PC-3 (cell line): ENCODE measurements around the gene SYCN. TPM values are rescaled to one million over a fixed set of nuclear protein-coding genes. Genes with fewer than 3 reads are reported as not detected.

Experiments
- ATAC-seq: fragments of 200-7000 bp; cut with Tn5 transposase; 2 replicates; pipeline ENCODE4 v1.9.1; 2020; ENCODE audit warnings: mild to moderate bottlenecking, moderate library complexity
- BruUV-seq: library from RNA; stranded (reverse); fragments of 400-500 nt; replicated peaks from 2 replicates; lab custom pipeline; 2021; lab: Mats Ljungman, UMichigan
- CTCF ChIA-PET: fragments of 300-600 bp; sonication (Branson Sonifier 250); formaldehyde crosslinking; loops from one replicate; lab custom pipeline; 2022; ENCODE audit warnings: antibody characterized with exemption; lab: Charles Lee
- POLR2A ChIA-PET: fragments of 300-600 bp; sonication (Branson Sonifier 250); formaldehyde crosslinking; loops from one replicate; lab custom pipeline; 2022; ENCODE audit warnings: antibody characterized with exemption; ENCODE audit not compliant: unreplicated experiment; lab: Charles Lee
- DNase-seq: peaks from one replicate; pipeline ENCODE4 v3.0.0-alpha.2; 2015
- H2AFZ ChIP-seq: fragments of 300-600 bp; sonication (generic); 2 replicates; pipeline ENCODE4 v1.6.0; 2016; ENCODE audit warnings: antibody characterized with exemption, low read length
- H3F3A ChIP-seq: fragments of 300-600 bp; sonication (generic); one replicate; pipeline ENCODE4 v1.6.0; 2017; ENCODE audit warnings: antibody characterized with exemption, low read length, control low read depth, mild to moderate bottlenecking; ENCODE audit not compliant: unreplicated experiment
- H3K27ac ChIP-seq: fragments of 300-600 bp; sonication (generic); 2 replicates; pipeline ENCODE4 v1.5.1; 2016; ENCODE audit warnings: mild to moderate bottlenecking, low read length
- H3K27me3 ChIP-seq: fragments of 300-600 bp; sonication (generic); 2 replicates; pipeline ENCODE4 v1.6.1; 2016; ENCODE audit warnings: low read length, mixed read lengths
- H3K36me3 ChIP-seq: fragments of 300-600 bp; sonication (generic); 2 replicates; pipeline ENCODE4 v1.6.1; 2016; ENCODE audit warnings: low read depth, mixed run types, low read length, mixed read lengths
- H3K4me1 ChIP-seq: fragments of 300-600 bp; sonication (generic); 2 replicates; pipeline ENCODE4 v1.5.1; 2016; ENCODE audit warnings: low read length; ENCODE audit not compliant: insufficient read depth
- H3K4me2 ChIP-seq: fragments of 300-600 bp; sonication (generic); 2 replicates; pipeline ENCODE4 v1.6.0; 2016; ENCODE audit warnings: low read length
- H3K4me3 ChIP-seq: fragments of 300-600 bp; sonication (generic); 2 replicates; pipeline ENCODE4 v1.5.1; 2016; ENCODE audit warnings: mild to moderate bottlenecking, low read length, mixed read lengths
- H3K79me2 ChIP-seq: fragments of 300-600 bp; sonication (generic); 2 replicates; pipeline ENCODE4 v1.6.1; 2017; ENCODE audit warnings: low read length, mixed read lengths
- H3K9ac ChIP-seq: fragments of 300-600 bp; sonication (generic); 2 replicates; pipeline ENCODE4 v1.6.0; 2016; ENCODE audit warnings: mild to moderate bottlenecking, low read length
- H3K9me2 ChIP-seq: fragments of 300-600 bp; sonication (generic); replicated peaks from 2 replicates; pipeline ENCODE4 v1.6.1; 2016; ENCODE audit warnings: mixed run types, low read length, mixed read lengths
- H3K9me3 ChIP-seq: fragments of 300-600 bp; sonication (generic); 2 replicates; pipeline ENCODE4 v1.6.1; 2016; ENCODE audit warnings: low read length, mixed read lengths
- H4K20me1 ChIP-seq: fragments of 300-600 bp; sonication (generic); 2 replicates; pipeline ENCODE4 v1.6.1; 2016; ENCODE audit warnings: low read length, mixed read lengths
- EZH2 ChIP-seq: fragments of 300-600 bp; sonication (generic); IDR thresholded peaks from one replicate; pipeline ENCODE4 v1.6.1; 2017; ENCODE audit warnings: antibody characterized with exemption, mild to moderate bottlenecking, low read length; ENCODE audit not compliant: unreplicated experiment
- EZH2phosphoT487 ChIP-seq: fragments of 300-600 bp; sonication (generic); IDR thresholded peaks from 2 replicates; pipeline ENCODE4 v1.6.1; 2018; ENCODE audit warnings: mild to moderate bottlenecking, antibody characterized with exemption, low read length, borderline replicate concordance
- intact Hi-C: fragments of 100-400 bp; cut with micrococcal nuclease; formaldehyde crosslinking; loops from 2 replicates; pipeline ENCODE4 v1.9.0; 2023
- total RNA-seq: library from RNA; depleted of rRNA; stranded (reverse); fragments of >200 nt; gene quantifications from 2 replicates; pipeline ENCODE4 v1.2.3, GENCODE V29; 2014
- TF ChIP-seq, protein P1 (sequence below): fragments of 300-600 bp; sonication (generic); conservative IDR thresholded peaks from 2 replicates; pipeline ENCODE4 v1.5.1; 2017; ENCODE audit warnings: antibody characterized with exemption, low read depth, mild to moderate bottlenecking, low read length

SYCN gene
- total RNA-seq, 1 experiment from 2014 or later: not detected

DNA sequence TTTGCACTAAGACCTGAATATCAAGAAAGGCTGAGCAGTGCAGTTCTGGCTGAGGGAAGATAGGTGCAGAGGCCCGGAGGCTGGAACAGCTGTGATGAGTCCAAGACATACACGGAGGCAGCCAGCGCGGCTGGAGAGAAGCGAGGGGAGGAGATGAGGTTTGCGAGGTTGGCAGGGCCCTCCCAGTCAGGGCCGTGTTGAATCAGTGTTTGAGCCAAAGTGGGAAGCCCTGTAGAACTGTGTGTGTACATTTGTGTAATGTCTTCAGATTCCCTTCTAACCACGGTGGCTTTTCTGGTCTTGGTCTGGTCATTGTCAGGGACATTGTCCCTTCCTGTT is 43.6 kb downstream of the SYCN start:
- Histone ChIP-seq H3F3A (no peaks in the 10 kb centered on the region), H3K4me3 (no peak overlapping the region), H3K79me2 (peaks cover 62% of the 10 kb centered on the region), H4K20me1 (no peaks in the 10 kb centered on the region), H3K9ac (peak overlapping the region; percentile 36; the same call in 1 of the 2 replicates), H3K9me3 (no peaks in the 10 kb centered on the region), H3K4me1 (peaks cover 27% of the 10 kb centered on the region), H3K4me2 (peak overlapping the region; percentile 32; the same call in 1 of the 2 replicates), H3K36me3 (no peaks in the 10 kb centered on the region), H2AFZ (no peak overlapping the region), H3K27me3 (no peaks in the 10 kb centered on the region), H3K27ac (peak overlapping the region; percentile 76), H3K9me2 (no peaks in the 10 kb centered on the region)
- no TSS peak for BruUV-seq
- TF ChIP-seq EZH2 (no peak), EZH2phosphoT487 (no peak)
- TF ChIP-seq, protein P1, sequence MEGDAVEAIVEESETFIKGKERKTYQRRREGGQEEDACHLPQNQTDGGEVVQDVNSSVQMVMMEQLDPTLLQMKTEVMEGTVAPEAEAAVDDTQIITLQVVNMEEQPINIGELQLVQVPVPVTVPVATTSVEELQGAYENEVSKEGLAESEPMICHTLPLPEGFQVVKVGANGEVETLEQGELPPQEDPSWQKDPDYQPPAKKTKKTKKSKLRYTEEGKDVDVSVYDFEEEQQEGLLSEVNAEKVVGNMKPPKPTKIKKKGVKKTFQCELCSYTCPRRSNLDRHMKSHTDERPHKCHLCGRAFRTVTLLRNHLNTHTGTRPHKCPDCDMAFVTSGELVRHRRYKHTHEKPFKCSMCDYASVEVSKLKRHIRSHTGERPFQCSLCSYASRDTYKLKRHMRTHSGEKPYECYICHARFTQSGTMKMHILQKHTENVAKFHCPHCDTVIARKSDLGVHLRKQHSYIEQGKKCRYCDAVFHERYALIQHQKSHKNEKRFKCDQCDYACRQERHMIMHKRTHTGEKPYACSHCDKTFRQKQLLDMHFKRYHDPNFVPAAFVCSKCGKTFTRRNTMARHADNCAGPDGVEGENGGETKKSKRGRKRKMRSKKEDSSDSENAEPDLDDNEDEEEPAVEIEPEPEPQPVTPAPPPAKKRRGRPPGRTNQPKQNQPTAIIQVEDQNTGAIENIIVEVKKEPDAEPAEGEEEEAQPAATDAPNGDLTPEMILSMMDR: no peak
- ChIA-PET POLR2A (no interaction called here), CTCF (no interaction called here)
- ATAC-seq: peak; percentile 55
- peak; percentile 58 for DNase-seq
- intact Hi-C loops: no loop called here

DNA sequence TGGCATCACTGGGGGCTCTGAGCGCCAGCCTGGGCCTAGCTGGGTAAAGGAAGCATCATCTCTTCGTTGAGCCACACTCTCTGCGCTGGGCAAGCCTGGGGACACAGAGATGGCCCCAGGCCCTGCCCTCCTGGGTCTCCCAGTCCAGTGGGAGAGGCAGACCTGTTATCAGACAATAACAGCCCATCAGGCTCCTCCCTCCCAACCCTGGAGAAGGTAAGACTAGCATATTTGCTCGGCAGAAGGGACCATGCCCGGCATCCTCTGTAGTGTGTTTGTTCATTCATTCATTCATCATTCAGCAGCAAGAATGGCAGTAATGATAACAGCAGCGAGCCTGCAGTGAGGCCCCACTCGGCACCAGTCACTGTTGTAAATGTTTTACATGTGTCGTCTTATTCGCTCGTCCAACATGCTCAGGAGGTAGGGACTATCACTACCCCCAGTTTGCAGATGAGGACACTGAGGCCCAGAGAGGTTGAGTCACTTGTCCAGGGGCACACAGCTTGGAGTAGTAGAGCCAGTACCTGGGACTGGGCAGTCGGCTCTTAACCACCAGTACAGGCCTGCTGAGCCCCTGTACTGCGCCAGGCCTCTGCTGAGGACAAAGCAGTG is 45.3 kb downstream of the SYCN start:
- Histone ChIP-seq H3K36me3 (no peaks in the 10 kb centered on the region), H3K27ac (no peak overlapping the region), H3K4me1 (peaks cover 44% of the 10 kb centered on the region), H3K27me3 (no peaks in the 10 kb centered on the region), H3F3A (no peaks in the 10 kb centered on the region), H3K4me3 (no peak overlapping the region), H3K9me2 (no peaks in the 10 kb centered on the region), H3K4me2 (no peak overlapping the region), H3K9me3 (no peaks in the 10 kb centered on the region), H4K20me1 (no peaks in the 10 kb centered on the region), H3K79me2 (peaks cover 76% of the 10 kb centered on the region), H2AFZ (no peak overlapping the region), H3K9ac (no peak overlapping the region)
- intact Hi-C loops: no loop called here
- no TSS peak for BruUV-seq
- CTCF ChIA-PET: no interaction called here
- TF ChIP-seq EZH2phosphoT487 (no peak), EZH2 (no peak)
- TF ChIP-seq, protein P1: no peak
- POLR2A ChIA-PET: no interaction called here
- ATAC-seq: no peak
- no peak for DNase-seq

DNA sequence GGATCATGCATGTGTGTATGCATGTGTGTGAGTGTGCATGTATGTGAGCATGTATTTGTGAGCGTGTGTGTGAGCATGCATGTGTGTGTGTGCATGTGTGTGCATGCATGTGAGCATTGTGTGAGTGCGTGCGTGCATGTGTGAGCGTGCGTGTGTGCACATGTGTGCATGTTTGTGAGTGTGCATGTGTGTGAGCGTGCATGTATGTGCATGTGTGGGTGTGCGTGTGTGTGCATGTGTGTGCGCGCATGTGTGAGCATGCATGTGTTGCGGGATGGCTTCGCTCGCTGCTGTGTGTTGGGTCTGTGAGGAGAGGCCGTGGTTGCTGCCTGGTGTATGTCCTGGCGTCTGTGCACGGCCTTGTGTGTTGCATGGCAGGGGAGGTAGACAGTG is 46.1 kb downstream of the SYCN start:
- BruUV-seq: no TSS peak
- Histone ChIP-seq H4K20me1 (no peaks in the 10 kb centered on the region), H3K9me3 (no peaks in the 10 kb centered on the region), H3K4me2 (no peak overlapping the region), H3K27ac (no peak overlapping the region), H3K27me3 (no peaks in the 10 kb centered on the region), H3K9me2 (no peaks in the 10 kb centered on the region), H3K79me2 (peaks cover 72% of the 10 kb centered on the region), H3K4me1 (peaks cover 46% of the 10 kb centered on the region), H2AFZ (no peak overlapping the region), H3K9ac (no peak overlapping the region), H3K4me3 (no peak overlapping the region), H3F3A (no peaks in the 10 kb centered on the region), H3K36me3 (no peaks in the 10 kb centered on the region)
- ChIA-PET POLR2A (no interaction called here), CTCF (no interaction called here)
- intact Hi-C loops: no loop called here
- ATAC-seq: no peak
- TF ChIP-seq EZH2phosphoT487 (no peak), EZH2 (no peak)
- TF ChIP-seq, protein P1: no peak
- no peak for DNase-seq
